Measurements from ENCODE around the gene COMMD2.

Gene COMMD2

GRCh38 chr3:149716984-149717383, 35.3 kb downstream of the COMMD2 start:
- no peak for DNase-seq
- intact Hi-C loops (cut with DNase I): loop anchor here (5.0 kb wide), 2 partner anchors 190 to 205 kb away; no protein-coding TSS in a partner anchor

DNA sequence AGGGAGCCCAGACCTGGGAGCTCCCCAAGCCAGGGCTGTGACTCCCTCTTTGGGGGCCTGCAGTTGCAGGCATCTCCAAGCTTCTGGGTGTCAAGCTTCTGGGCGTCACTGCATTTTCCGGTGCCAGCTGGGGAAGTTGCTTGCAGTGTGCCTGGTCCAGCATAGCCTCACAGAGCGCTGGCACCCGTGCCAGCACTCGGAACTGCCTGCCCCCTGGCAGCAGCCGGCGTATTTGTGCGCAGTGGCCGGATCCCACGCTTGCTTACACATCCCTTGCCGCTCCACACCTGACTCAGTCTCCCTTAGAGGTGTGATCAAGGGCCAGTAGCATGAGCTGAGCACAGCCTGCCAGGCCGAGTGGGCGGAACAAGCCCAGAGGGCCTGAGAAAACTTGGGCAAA, 37.0 kb downstream of the COMMD2 start:
- intact Hi-C loops (cut with DNase I): loop anchor here (5.0 kb wide), 2 partner anchors 188 to 203 kb away; no protein-coding TSS in a partner anchor
- no peak for DNase-seq

- no peak for DNase-seq
- intact Hi-C loops (cut with DNase I): no loop called here
Observed at GRCh38 chr3:149713730-149714654, 38.3 kb downstream of the COMMD2 start.

- DNase-seq: peak in 6 of 42 donors; percentile 3 to 43 (median 28)
Observed at GRCh38 chr3:149706905-149707304, 45.4 kb downstream of the COMMD2 start.

GRCh38 chr3:149705416-149705815, 46.9 kb downstream of the COMMD2 start:
- intact Hi-C loops (cut with DNase I): no loop called here
- no peak for DNase-seq

More at GRCh38 chr3:149706905-149707304, 45.4 kb downstream of the COMMD2 start:
- intact Hi-C loops (cut with DNase I): no loop called here

GRCh38 chr3:149703466-149703865, 48.8 kb downstream of the COMMD2 start:
- intact Hi-C loops (cut with DNase I): no loop called here
- DNase-seq: no peak

- intact Hi-C loops (cut with DNase I): no loop called here
- DNase-seq: no peak
Observed at GRCh38 chr3:149702691-149703441, 49.4 kb downstream of the COMMD2 start.

- DNase-seq: no peak
- intact Hi-C loops (cut with DNase I): no loop called here
Observed at GRCh38 chr3:149701977-149702350, 50.3 kb downstream of the COMMD2 start.

DNA sequence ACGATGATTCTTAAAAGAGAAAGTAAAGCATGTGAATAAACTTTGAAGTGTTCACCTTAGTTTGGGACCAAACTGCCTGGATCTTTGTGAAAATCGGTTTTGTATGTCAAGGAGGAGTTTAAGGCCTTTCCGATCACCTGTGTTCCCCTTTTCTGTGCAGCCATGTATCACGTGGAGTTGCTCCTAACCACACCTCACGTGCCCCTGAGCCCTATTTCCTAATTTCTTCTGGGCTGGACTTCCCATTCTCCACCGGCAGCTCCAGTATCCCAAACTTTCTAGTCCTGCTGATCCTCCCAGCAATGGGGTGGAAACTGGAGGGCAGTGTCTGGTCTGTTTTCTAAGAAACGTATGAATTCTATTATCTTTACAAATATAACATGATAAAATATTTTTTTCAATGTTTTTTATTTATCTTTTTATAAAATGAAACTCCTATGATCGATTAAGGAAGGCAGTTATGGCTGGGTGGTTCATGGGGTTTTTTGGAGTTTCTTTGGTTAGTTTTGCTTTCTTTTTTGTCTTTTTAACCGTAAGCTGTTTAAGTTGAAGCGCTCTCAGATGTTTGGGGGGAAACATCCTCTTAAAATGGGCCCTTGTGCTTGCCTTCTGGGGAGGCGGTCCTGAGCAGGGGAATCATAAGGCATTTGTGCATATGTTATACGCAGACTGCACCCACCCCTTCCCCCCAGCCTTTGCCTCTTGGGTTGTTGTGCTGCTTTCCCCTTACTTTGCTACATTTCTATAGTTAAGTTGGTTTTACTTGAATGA, 50.9 kb downstream of the COMMD2 start:
- intact Hi-C loops (cut with DNase I): no loop called here
- DNase-seq: no peak

All from head of caudate nucleus (tissue), 42 donors.